Measurements from ENCODE around the gene SLC47A2. TPM values are rescaled to one million over a fixed set of nuclear protein-coding genes. Genes with fewer than 3 reads are reported as not detected.

SLC47A2 gene
- total and polyA plus RNA-seq, 2 of the 13 experiments (the other 11 are each of a cell fraction or from before 2014, with no cell fraction given), result 0.04 TPM; not detected in 1

- TF ChIP-seq SIX1 (CRISPR knock-in tag; IDR thresholded peaks at IDR 0.05; ENCODE audit: borderline replicate concordance), result peak; percentile 88
- TF ChIP-seq, protein P1, sequence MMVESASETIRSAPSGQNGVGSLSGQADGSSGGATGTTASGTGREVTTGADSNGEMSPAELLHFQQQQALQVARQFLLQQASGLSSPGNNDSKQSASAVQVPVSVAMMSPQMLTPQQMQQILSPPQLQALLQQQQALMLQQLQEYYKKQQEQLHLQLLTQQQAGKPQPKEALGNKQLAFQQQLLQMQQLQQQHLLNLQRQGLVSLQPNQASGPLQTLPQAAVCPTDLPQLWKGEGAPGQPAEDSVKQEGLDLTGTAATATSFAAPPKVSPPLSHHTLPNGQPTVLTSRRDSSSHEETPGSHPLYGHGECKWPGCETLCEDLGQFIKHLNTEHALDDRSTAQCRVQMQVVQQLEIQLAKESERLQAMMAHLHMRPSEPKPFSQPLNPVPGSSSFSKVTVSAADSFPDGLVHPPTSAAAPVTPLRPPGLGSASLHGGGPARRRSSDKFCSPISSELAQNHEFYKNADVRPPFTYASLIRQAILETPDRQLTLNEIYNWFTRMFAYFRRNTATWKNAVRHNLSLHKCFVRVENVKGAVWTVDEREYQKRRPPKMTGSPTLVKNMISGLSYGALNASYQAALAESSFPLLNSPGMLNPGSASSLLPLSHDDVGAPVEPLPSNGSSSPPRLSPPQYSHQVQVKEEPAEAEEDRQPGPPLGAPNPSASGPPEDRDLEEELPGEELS (CRISPR knock-in tag; IDR thresholded peaks at IDR 0.05), result peak; percentile 91
- peak; percentile 44; the same call in 1 of the 2 replicates for TF ChIP-seq YEATS2 (CRISPR knock-in tag; IDR thresholded peaks at IDR 0.05; ENCODE audit: borderline replicate concordance)
- TF ChIP-seq ZKSCAN8 (CRISPR knock-in tag; IDR thresholded peaks at IDR 0.05; ENCODE audit: borderline replicate concordance), result peak; percentile 94
- no peak for TF ChIP-seq NFE2 (CRISPR knock-in tag; IDR thresholded peaks at IDR 0.05)
- peak; percentile 91 for TF ChIP-seq CEBPG (CRISPR knock-in tag; IDR thresholded peaks at IDR 0.05)
- TF ChIP-seq NR2F1 (CRISPR knock-in tag; IDR thresholded peaks at IDR 0.05), result peak in 1 of 2 experiments; percentile 50; a peak in 1 of 4 replicates
- TF ChIP-seq, protein P2, sequence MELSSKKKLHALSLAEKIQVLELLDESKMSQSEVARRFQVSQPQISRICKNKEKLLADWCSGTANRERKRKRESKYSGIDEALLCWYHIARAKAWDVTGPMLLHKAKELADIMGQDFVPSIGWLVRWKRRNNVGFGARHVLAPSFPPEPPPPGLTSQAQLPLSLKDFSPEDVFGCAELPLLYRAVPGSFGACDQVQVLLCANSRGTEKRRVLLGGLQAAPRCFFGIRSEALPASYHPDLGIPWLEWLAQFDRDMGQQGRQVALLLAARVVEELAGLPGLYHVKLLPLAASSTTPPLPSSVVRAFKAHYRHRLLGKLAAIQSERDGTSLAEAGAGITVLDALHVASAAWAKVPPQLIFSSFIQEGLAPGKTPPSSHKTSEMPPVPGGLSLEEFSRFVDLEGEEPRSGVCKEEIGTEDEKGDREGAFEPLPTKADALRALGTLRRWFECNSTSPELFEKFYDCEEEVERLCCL (CRISPR knock-in tag; IDR thresholded peaks at IDR 0.05; ENCODE audit: borderline replicate concordance), result no peak
- 0 out of 2 replicates have a peak, but pooled peaks have one; percentile 55 for TF ChIP-seq ZC3H13 (CRISPR knock-in tag; IDR thresholded peaks at IDR 0.05)
- TF ChIP-seq, protein P3, sequence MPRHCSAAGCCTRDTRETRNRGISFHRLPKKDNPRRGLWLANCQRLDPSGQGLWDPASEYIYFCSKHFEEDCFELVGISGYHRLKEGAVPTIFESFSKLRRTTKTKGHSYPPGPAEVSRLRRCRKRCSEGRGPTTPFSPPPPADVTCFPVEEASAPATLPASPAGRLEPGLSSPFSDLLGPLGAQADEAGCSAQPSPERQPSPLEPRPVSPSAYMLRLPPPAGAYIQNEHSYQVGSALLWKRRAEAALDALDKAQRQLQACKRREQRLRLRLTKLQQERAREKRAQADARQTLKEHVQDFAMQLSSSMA (CRISPR knock-in tag; IDR thresholded peaks at IDR 0.05), result no peak
- no peak for TF ChIP-seq ZNF607 (CRISPR knock-in tag; IDR thresholded peaks at IDR 0.05; ENCODE audit: borderline replicate concordance)
- peak; percentile 92 for TF ChIP-seq FOXJ3 (CRISPR knock-in tag; IDR thresholded peaks at IDR 0.05; ENCODE audit: borderline replicate concordance)
- TF ChIP-seq, protein P4, sequence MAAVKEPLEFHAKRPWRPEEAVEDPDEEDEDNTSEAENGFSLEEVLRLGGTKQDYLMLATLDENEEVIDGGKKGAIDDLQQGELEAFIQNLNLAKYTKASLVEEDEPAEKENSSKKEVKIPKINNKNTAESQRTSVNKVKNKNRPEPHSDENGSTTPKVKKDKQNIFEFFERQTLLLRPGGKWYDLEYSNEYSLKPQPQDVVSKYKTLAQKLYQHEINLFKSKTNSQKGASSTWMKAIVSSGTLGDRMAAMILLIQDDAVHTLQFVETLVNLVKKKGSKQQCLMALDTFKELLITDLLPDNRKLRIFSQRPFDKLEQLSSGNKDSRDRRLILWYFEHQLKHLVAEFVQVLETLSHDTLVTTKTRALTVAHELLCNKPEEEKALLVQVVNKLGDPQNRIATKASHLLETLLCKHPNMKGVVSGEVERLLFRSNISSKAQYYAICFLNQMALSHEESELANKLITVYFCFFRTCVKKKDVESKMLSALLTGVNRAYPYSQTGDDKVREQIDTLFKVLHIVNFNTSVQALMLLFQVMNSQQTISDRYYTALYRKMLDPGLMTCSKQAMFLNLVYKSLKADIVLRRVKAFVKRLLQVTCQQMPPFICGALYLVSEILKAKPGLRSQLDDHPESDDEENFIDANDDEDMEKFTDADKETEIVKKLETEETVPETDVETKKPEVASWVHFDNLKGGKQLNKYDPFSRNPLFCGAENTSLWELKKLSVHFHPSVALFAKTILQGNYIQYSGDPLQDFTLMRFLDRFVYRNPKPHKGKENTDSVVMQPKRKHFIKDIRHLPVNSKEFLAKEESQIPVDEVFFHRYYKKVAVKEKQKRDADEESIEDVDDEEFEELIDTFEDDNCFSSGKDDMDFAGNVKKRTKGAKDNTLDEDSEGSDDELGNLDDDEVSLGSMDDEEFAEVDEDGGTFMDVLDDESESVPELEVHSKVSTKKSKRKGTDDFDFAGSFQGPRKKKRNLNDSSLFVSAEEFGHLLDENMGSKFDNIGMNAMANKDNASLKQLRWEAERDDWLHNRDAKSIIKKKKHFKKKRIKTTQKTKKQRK (IDR thresholded peaks at IDR 0.05; ENCODE audit: low read length), result no peak
- TF ChIP-seq E2F1 (CRISPR knock-in tag; IDR thresholded peaks at IDR 0.05), result no peak
- TF ChIP-seq ZNF569 (CRISPR knock-in tag; IDR thresholded peaks at IDR 0.05; ENCODE audit: borderline replicate concordance), result no peak
- no peak for TF ChIP-seq SRSF9 (IDR thresholded peaks at IDR 0.05; ENCODE audit: borderline replicate concordance, insufficient read depth, low read depth, low read length, poor library complexity, severe bottlenecking)
These were observed 56.0 kb downstream of the SLC47A2 start (continued) for GRCh38 chr17:19660219-19660870.
